Adrenal gland (tissue), 5 donors: ENCODE measurements around the gene DLK2.

Source experiments
- POLR2A ChIP-seq, 2 donors: fragments of 450-650 bp; IDR thresholded peaks; one replicate each; pipeline ENCODE4 v1.6.1; 2017; ENCODE audit warnings: antibody characterized with exemption in 2 of 2, mild to moderate bottlenecking in 2 of 2, moderate library complexity in 1 of 2
- TF ChIP-seq, protein P1 (sequence below), 6 experiments: fragments of 450-650 bp in 4 of 6; fragments of 200-600 bp in 2 of 6; sonication (generic) in 1 of 6; IDR thresholded peaks; 1 replicate in 5 of 6; 2 replicates in 1 of 6; pipeline versions ENCODE4 v1.5.1 to v1.8.0; 2016 to 2021; ENCODE audit warnings: antibody characterized with exemption in 6 of 6, mild to moderate bottlenecking in 2 of 6, moderate library complexity in 1 of 6
- donor health status: DM: no; HTN: no; CAD: no.

DNA sequence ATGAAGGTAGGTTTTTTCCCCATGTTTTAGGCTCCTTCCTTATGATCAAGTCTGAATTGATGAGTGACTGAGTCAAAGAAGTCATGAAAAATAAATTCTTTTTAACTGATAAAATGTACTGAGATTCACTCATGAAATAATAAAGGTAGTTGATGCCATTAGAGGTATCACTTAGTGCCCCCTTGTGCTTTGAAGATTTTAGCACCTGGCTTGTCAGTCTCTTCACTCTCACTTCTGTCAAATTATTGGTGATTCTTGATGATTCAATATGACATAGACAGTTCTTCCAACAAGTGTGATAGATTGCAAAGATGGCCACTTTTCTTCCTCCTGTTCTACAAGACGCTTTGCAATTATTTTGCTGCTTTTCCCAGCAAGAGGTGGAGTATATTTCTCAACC lies 4.2 kb upstream of the DLK2 start:
- TF ChIP-seq, protein P1, sequence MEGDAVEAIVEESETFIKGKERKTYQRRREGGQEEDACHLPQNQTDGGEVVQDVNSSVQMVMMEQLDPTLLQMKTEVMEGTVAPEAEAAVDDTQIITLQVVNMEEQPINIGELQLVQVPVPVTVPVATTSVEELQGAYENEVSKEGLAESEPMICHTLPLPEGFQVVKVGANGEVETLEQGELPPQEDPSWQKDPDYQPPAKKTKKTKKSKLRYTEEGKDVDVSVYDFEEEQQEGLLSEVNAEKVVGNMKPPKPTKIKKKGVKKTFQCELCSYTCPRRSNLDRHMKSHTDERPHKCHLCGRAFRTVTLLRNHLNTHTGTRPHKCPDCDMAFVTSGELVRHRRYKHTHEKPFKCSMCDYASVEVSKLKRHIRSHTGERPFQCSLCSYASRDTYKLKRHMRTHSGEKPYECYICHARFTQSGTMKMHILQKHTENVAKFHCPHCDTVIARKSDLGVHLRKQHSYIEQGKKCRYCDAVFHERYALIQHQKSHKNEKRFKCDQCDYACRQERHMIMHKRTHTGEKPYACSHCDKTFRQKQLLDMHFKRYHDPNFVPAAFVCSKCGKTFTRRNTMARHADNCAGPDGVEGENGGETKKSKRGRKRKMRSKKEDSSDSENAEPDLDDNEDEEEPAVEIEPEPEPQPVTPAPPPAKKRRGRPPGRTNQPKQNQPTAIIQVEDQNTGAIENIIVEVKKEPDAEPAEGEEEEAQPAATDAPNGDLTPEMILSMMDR (IDR thresholded peaks at IDR 0.05): no peak
- TF ChIP-seq POLR2A (IDR thresholded peaks at IDR 0.05): no peak
